ENCODE data around the gene MACROD2.
"Not testable (repeated sequence)": the region's sequence is repeated elsewhere in the genome, so short reads cannot be mapped to it uniquely, and the experiment has no call there.

The MACROD2 gene

GRCh38 chr20:15359056-15359455, 1363.7 kb downstream of the MACROD2 start:
- no peak for TF ChIP-seq ZNF274 (IDR thresholded peaks at IDR 0.05; ENCODE audit: low read depth, low read length)
- H3K4me3 ChIP-seq (ENCODE audit: low read length), result no peak overlapping the region

DNA sequence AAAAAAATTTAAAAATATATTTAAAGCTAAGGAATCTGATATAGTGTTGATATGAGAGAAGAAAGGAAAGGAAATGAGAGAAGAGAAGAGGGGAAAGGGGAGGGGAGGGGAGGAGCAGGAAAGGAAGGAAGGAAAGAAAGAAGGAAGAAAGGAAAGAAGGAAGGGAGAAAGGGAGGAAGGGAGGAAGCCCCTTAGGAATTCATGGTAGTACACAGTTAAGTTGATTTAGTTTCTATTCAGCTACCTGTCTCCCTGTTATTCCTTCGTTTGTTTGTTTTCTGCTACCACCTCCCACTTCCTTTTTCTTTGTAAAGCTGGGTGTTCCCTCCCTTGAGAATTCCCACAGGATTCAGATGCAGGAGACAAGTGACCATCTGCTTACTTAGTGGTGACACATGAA, 1367.5 kb downstream of the MACROD2 start:
- TF ChIP-seq ZNF274 (IDR thresholded peaks at IDR 0.05; ENCODE audit: low read depth, low read length), result no peak

GRCh38 chr20:15364781-15365180, 1369.5 kb downstream of the MACROD2 start:
- no peak for TF ChIP-seq ZNF274 (IDR thresholded peaks at IDR 0.05; ENCODE audit: low read depth, low read length)

More for the DNA sequence above, 1367.5 kb downstream of the MACROD2 start:
- H3K4me3 ChIP-seq (ENCODE audit: low read length), result no peak overlapping the region

DNA sequence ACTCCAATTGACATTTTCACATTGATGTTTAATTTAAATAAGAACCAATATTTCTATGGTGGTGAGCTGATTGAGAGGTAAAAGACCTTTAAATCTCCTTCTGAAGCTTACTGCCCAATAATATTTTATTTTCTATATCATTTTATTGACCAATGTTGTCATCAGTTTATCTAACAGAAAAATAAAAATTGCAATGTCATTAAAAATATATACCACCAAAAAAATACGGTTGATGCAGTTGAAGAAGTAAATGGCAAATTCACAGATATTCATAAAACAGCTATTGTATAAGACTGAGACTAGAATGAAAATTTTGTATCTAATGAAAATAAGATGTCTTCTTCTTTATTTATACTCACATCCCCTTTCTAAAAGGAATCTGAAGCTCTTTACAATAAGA, 1375.1 kb downstream of the MACROD2 start:
- H3K4me3 ChIP-seq (ENCODE audit: low read length), result no peak overlapping the region
- TF ChIP-seq ZNF274 (IDR thresholded peaks at IDR 0.05; ENCODE audit: low read depth, low read length), result no peak

More at GRCh38 chr20:15364781-15365180, 1369.5 kb downstream of the MACROD2 start:
- no peak overlapping the region for H3K4me3 ChIP-seq (ENCODE audit: low read length)

DNA sequence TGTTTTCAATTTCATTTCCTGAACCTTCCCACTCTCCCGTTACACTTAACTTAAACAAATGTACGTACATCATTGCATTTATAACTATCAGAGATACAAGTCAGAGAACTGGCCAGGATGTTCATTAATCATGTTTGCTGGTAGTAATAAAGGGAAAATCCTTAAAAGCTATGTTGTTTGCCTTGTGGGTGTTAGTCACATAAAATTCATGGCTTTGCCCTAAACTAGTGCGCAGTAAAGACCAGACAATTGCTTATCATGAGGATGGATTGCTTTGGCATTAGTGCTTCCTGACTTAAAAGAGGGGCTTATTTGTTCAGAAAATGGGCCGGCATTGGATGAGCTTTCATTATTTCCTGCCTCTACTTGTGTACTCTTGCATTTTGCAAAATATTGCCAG, 1379.4 kb downstream of the MACROD2 start:
- H3K4me3 ChIP-seq (ENCODE audit: low read length), result no peak overlapping the region
- no peak for TF ChIP-seq ZNF274 (IDR thresholded peaks at IDR 0.05; ENCODE audit: low read depth, low read length)

DNA sequence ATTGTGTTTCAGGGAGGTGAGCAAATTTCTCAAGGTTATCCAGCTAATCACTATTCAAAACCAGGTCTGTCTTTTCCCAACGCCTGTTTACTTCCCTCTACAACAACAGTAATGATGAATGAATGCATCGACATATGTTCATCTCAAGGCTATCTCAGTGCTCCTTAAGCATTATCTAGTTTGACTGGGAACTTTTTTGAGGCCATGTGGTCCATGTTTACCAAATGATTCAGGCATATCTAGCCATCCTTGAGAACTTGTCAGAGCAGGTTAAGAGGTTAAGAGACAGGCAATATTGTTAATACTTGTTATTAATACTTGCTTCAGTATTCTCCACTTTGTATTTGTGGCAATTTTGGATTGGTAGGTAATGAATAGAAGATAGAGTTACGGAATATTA, 1380.5 kb downstream of the MACROD2 start:
- no peak overlapping the region for H3K4me3 ChIP-seq (ENCODE audit: low read length)
- TF ChIP-seq ZNF274 (IDR thresholded peaks at IDR 0.05; ENCODE audit: low read depth, low read length), result no peak

DNA sequence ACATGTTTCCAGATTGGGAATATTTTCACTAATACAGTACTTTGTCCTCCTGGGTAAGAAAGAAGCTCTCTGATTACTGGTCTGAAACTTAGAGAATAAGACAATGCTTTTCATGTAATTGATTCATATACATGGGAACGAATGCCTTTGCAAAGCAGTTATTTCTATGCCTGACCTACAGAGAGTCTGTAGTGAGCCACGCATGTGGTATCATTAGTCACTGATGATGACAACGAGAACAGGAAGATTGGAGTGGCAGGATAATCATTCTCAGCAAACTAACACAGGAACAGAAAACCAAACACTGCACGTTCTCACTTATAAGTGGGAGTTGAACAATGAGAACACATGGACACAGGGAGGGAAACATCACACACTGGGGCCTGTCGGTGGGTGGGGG, 1382.3 kb downstream of the MACROD2 start:
- not testable (repeated sequence) for H3K4me3 ChIP-seq (ENCODE audit: low read length)

- TF ChIP-seq ZNF274 (IDR thresholded peaks at IDR 0.05; ENCODE audit: low read depth, low read length), result no peak
- H3K4me3 ChIP-seq (ENCODE audit: low read length), result no peak overlapping the region
Measured at GRCh38 chr20:15378151-15378550, 1382.8 kb downstream of the MACROD2 start.

GRCh38 chr20:15379681-15380296, 1384.5 kb downstream of the MACROD2 start:
- H3K4me3 ChIP-seq (ENCODE audit: low read length), result no peak overlapping the region
- TF ChIP-seq ZNF274 (IDR thresholded peaks at IDR 0.05; ENCODE audit: low read depth, low read length), result no peak

DNA sequence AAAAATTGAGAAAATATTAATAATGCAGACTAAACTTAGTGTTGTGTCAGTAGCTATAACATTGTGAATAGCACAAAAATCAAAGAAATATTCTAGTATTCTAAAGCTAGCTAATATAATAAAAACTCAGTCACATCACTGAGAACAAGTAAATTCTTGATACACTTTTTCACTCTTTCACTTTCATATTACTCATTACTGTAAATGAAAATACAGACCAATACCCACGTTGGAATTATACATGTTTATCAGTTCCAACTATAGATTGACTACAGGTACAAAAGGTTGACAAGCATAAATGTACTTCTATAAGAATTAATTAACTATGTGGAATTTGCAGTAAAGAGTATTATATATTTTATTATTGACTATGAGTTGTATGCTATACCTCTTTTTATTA, 1385.5 kb downstream of the MACROD2 start:
- H3K4me3 ChIP-seq (ENCODE audit: low read length), result no peak overlapping the region
- TF ChIP-seq ZNF274 (IDR thresholded peaks at IDR 0.05; ENCODE audit: low read depth, low read length), result no peak

- TF ChIP-seq ZNF274 (IDR thresholded peaks at IDR 0.05; ENCODE audit: low read depth, low read length), result no peak
- H3K4me3 ChIP-seq (ENCODE audit: low read length), result no peak overlapping the region
Measured at GRCh38 chr20:15387228-15387627, 1391.9 kb downstream of the MACROD2 start.

DNA sequence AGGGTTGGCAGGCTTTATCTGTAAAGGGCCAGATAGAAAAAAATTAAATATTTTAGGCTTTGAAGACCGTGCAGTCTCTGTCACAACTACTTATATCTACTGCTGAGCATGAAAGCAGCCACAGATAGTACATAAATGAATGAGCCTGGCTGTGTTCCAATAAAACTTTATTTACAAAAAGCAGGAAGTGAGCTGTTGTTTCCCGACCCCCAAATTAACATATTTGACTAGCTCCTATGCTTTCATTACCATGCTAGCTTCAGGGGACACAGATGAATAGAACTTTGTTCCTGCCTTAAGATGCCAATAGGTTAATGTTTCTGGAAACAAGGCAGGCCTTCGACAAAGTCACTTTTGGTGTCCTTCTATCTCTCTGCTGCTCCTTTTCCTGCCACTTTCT, 1400.1 kb downstream of the MACROD2 start:
- TF ChIP-seq ZNF274 (IDR thresholded peaks at IDR 0.05; ENCODE audit: low read depth, low read length), result no peak
- H3K4me3 ChIP-seq (ENCODE audit: low read length), result no peak overlapping the region

DNA sequence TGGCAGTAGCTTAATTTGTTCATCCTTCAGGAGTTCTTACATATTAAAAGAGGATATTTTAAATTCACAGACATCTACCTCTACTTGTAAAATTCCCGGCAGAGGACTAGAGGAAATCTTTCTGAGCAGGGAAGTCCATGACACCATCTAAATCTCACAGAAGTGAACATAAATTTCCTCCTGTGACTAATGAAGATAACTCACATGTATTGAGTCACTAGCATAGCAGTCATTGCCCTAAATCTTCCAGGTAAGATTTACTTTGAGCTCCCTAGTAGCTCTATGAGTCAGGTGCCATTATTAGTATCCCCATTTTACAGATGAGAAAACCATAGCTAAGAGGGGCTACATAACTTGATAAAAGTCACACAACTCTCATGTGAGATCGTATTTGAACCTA, 1400.7 kb downstream of the MACROD2 start:
- no peak for TF ChIP-seq ZNF274 (IDR thresholded peaks at IDR 0.05; ENCODE audit: low read depth, low read length)
- no peak overlapping the region for H3K4me3 ChIP-seq (ENCODE audit: low read length)

GRCh38 chr20:15396900-15397299, 1401.6 kb downstream of the MACROD2 start:
- TF ChIP-seq ZNF274 (IDR thresholded peaks at IDR 0.05; ENCODE audit: low read depth, low read length), result no peak
- H3K4me3 ChIP-seq (ENCODE audit: low read length), result no peak overlapping the region

- no peak for TF ChIP-seq ZNF274 (IDR thresholded peaks at IDR 0.05; ENCODE audit: low read depth, low read length)
Measured at GRCh38 chr20:15399781-15400180, 1404.5 kb downstream of the MACROD2 start.

GRCh38 chr20:15406072-15406471, 1410.8 kb downstream of the MACROD2 start:
- no peak overlapping the region for H3K4me3 ChIP-seq (ENCODE audit: low read length)
- TF ChIP-seq ZNF274 (IDR thresholded peaks at IDR 0.05; ENCODE audit: low read depth, low read length), result no peak

More at GRCh38 chr20:15399781-15400180, 1404.5 kb downstream of the MACROD2 start:
- no peak overlapping the region for H3K4me3 ChIP-seq (ENCODE audit: low read length)

Measured in GM08714 (cell line).